Activated naive CD8-positive, alpha-beta T cell treated with anti-CD3 and anti-CD28 coated beads, Interleukin-2, amount 10 ng/mL, durations not matched to agents 7 days and 5 days (primary cell): Measurements from ENCODE around the gene BRD7. TPM values are rescaled to one million over a fixed set of nuclear protein-coding genes. Genes with fewer than 3 reads are reported as not detected.

Source experiments
- ATAC-seq: fragments of 150-1000 bp; cut with Tn5 transposase; one replicate; pipeline ENCODE4 v1.10.0; 2021; ENCODE audit warnings: low read depth, moderate library complexity
- POLR2A ChIA-PET: fragments of 350-600 bp; sonication (Branson Sonifier 250); formaldehyde crosslinking; loops from one replicate; lab custom pipeline; 2021; ENCODE audit warnings: antibody characterized with exemption; lab: Charles Lee
- DNase-seq: peaks from one replicate; pipeline ENCODE4 v3.0.0; 2021
- H3K27ac Mint-ChIP-seq: one replicate; pipeline ENCODE4 v1.8.0; 2022; ENCODE audit warnings: mild to moderate bottlenecking, mixed read lengths
- H3K27me3 Mint-ChIP-seq: one replicate; pipeline ENCODE4 v1.8.0; 2022; ENCODE audit warnings: mild to moderate bottlenecking, moderate library complexity, mixed read lengths
- H3K36me3 Mint-ChIP-seq: one replicate; pipeline ENCODE4 v1.8.0; 2021; ENCODE audit warnings: mild to moderate bottlenecking, mixed read lengths
- H3K4me1 Mint-ChIP-seq: one replicate; pipeline ENCODE4 v1.8.0; 2021; ENCODE audit warnings: mixed read lengths
- H3K4me3 Mint-ChIP-seq: one replicate; pipeline ENCODE4 v1.8.0; 2022; ENCODE audit warnings: mild to moderate bottlenecking, moderate library complexity, mixed read lengths
- H3K9me3 Mint-ChIP-seq: one replicate; pipeline ENCODE4 v1.8.0; 2021; ENCODE audit warnings: mixed read lengths
- microRNA-seq: library from miRNA; unstranded; fragments of <30 nt; microRNA quantifications from one replicate; pipeline ENCODE4 v1.2.0, GENCODE V29; 2022
- total RNA-seq, 2 experiments: library from RNA; stranded (reverse); gene quantifications; one replicate each; pipeline ENCODE4 v1.2.3, GENCODE V29; 2021

The BRD7 gene
- total RNA-seq, 2 experiments from 2014 or later, result 81.4 to 84.3 TPM

GRCh38 chr16:50269769-50270509 lies 98.8 kb downstream of the BRD7 start:
- no peak overlapping the region for H3K27ac Mint-ChIP-seq
- peak overlapping the region; percentile 74 for H3K4me3 Mint-ChIP-seq
- DNase-seq (no peak), ATAC-seq (no peak)
- peaks cover 75% of the 10 kb centered on the region for H3K4me1 Mint-ChIP-seq
- peaks cover 11% of the 10 kb centered on the region for H3K36me3 Mint-ChIP-seq
- H3K27me3 Mint-ChIP-seq, result no peaks in the 10 kb centered on the region
- POLR2A ChIA-PET, result interaction anchor here (5.6 kb wide), 1 partner anchor 10 kb away, joined by 51 read pairs; no protein-coding TSS in a partner anchor
- H3K9me3 Mint-ChIP-seq, result no peaks in the 10 kb centered on the region

DNA sequence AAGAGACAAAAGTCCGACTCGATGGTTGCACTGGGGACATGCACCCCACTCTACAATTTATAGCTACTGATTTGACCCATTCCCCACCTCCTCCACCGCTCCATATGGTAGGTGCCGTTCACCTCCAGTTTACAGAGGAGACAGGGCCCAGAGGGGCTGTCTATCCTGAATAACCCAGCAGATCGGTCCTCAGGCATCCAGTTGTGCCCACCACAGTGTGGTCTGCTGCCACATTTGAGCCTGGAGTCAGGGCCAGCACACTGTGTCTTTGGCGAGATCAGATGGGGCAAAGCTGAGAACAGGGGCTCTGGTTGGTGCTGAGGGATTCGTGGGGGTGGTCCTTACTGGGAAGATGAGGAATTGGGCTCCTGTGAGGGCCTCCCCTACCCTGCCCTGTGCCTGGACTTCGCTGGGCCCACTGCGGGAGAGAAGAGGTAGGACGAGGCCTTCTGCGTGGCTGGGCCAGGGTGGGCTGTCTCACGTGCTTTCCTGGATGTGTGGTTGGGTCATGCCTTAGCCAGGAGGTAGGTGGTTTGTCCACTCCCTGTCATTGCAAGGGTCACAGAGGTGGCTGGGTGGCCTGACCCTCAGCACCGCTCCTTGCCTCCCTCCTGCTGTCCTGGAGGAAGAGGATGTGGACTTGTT lies 99.6 kb downstream of the BRD7 start:
- DNase-seq (peak; percentile 34), ATAC-seq (no peak)
- POLR2A ChIA-PET, result interaction anchor here (0.7 to 5.6 kb wide), 3 partner anchors 11 to 58 kb away, joined by 4 to 51 read pairs (median 4); no protein-coding TSS in a partner anchor

GRCh38 chr16:50268352-50268751 lies 100.4 kb downstream of the BRD7 start:
- Mint-ChIP-seq H3K4me1 (peaks cover 78% of the 10 kb centered on the region), H3K4me3 (peak overlapping the region; percentile 93), H3K27ac (peak overlapping the region; percentile 94), H3K36me3 (peaks cover 10% of the 10 kb centered on the region), H3K27me3 (no peaks in the 10 kb centered on the region), H3K9me3 (no peaks in the 10 kb centered on the region)
- ATAC-seq (no peak), DNase-seq (no peak)
- POLR2A ChIA-PET, result interaction anchor here (0.7 to 5.6 kb wide), 5 partner anchors 12 to 413 kb away, joined by 4 to 51 read pairs (median 6); partner anchors contain the start of gene SNX20

More for the DNA sequence above, 99.6 kb downstream of the BRD7 start:
- H3K9me3 Mint-ChIP-seq, result no peaks in the 10 kb centered on the region
- peaks cover 11% of the 10 kb centered on the region for H3K36me3 Mint-ChIP-seq
- H3K27ac Mint-ChIP-seq, result peak overlapping the region; percentile 84
- H3K4me3 Mint-ChIP-seq, result peak overlapping the region; percentile 74
- H3K27me3 Mint-ChIP-seq, result no peaks in the 10 kb centered on the region
- H3K4me1 Mint-ChIP-seq, result peaks cover 78% of the 10 kb centered on the region

- peak; percentile 48 for DNase-seq
- no peak for ATAC-seq
- Mint-ChIP-seq H3K36me3 (peaks cover 9% of the 10 kb centered on the region), H3K27ac (peak overlapping the region; percentile 94), H3K4me1 (peaks cover 74% of the 10 kb centered on the region), H3K27me3 (no peaks in the 10 kb centered on the region), H3K4me3 (peak overlapping the region; percentile 93), H3K9me3 (no peaks in the 10 kb centered on the region)
- POLR2A ChIA-PET, result interaction anchor here (1.5 to 5.6 kb wide), 4 partner anchors 12 to 414 kb away, joined by 4 to 51 read pairs (median 6); partner anchors contain the start of gene SNX20
Measured at GRCh38 chr16:50267651-50268050, 101.1 kb downstream of the BRD7 start.

DNA sequence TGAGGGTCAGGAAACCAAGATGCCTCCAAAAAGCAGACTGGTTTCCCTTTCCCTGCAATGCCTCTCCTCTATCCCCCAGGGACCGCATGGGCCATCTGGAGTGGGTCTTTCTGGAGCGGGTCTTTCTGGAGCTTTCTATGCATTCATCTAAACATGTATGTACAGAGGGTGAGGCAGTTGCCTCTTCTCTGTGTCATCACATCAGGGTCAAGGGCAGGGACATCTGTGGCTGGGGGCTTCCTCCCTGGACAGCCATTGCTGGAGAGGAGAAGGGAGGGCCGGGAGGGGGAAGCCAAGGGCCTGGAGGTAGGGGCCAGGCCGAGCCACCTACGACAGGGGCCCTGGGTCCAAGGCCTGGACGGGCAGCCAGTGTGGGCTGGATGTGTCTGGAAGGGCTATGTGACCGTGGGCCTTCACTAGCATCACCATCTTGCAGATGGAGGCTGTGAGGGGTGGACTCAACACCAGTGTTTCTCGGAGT lies 101.6 kb downstream of the BRD7 start:
- no peaks in the 10 kb centered on the region for H3K9me3 Mint-ChIP-seq
- peaks cover 72% of the 10 kb centered on the region for H3K4me1 Mint-ChIP-seq
- POLR2A ChIA-PET, result interaction anchor here (1.5 to 5.6 kb wide), 5 partner anchors 7 to 414 kb away, joined by 4 to 51 read pairs (median 6); partner anchors contain the start of gene SNX20
- H3K27me3 Mint-ChIP-seq, result no peaks in the 10 kb centered on the region
- peaks cover 9% of the 10 kb centered on the region for H3K36me3 Mint-ChIP-seq
- peak overlapping the region; percentile 93 for H3K4me3 Mint-ChIP-seq
- ATAC-seq (no peak), DNase-seq (peak; percentile 49)
- H3K27ac Mint-ChIP-seq, result peak overlapping the region; percentile 94

- Mint-ChIP-seq H3K9me3 (no peaks in the 10 kb centered on the region), H3K4me1 (peaks cover 70% of the 10 kb centered on the region), H3K27ac (peak within 1 kb of the TSS; percentile 94), H3K36me3 (peaks cover 9% of the 10 kb centered on the region), H3K27me3 (no peaks in the 10 kb centered on the region), H3K4me3 (peak within 1 kb of the TSS; percentile 93)
- DNase-seq (peak; percentile 83), ATAC-seq (peak; percentile 91)
- POLR2A ChIA-PET, result interaction anchor here (0.9 to 5.6 kb wide), 4 partner anchors 8 to 47 kb away, joined by 4 to 51 read pairs (median 22); no protein-coding TSS in a partner anchor
Measured at GRCh38 chr16:50266337-50267091, 102.3 kb downstream of the BRD7 start, which contains the start of gene ADCY7. TSS of gene ADCY7 (plus strand) at chr16:50266551. CDS start at chr16:50288180, 21,629 bp downstream.

Small RNAs within 50 kb of the gene (microRNA-seq; reads per million reads assigned to microRNA genes)
- gene MIR6771, result not detected

Other genes starting within 250 kb of the BRD7 start
- gene TENT4B, start 215.7 kb downstream of the BRD7 start, total RNA-seq, result 10 to 100 TPM; 18.0 TPM
- gene ADCY7, start 102.4 kb downstream of the BRD7 start, total RNA-seq, result 100 to 1,000 TPM; 172 to 177 TPM
- 1 to 10 TPM in 1 of 2 experiments, under 1 TPM in 1; 0.91 to 1.1 TPM for gene NKD1, start 179.4 kb upstream of the BRD7 start, total RNA-seq